GM23338 (cell line): ENCODE results near the gene FGF19.

Experiments used
- CREB1 ChIP-seq: fragments of 250-450 bp; sonication (Bioruptor Pico); IDR thresholded peaks from 2 replicates; pipeline ENCODE4 v1.5.0; 2020; ENCODE audit warnings: low read depth, mild to moderate bottlenecking, moderate library complexity
- EZH2 ChIP-seq: fragments of 200-600 bp; sonication (generic); IDR thresholded peaks from one replicate; pipeline ENCODE4 v1.8.0; 2017; ENCODE audit warnings: antibody characterized with exemption, mild to moderate bottlenecking, low read depth; ENCODE audit not compliant: unreplicated experiment
- EZH2phosphoT487 ChIP-seq: fragments of 200-600 bp; sonication (generic); IDR thresholded peaks from one replicate; pipeline ENCODE4 v1.8.1; 2018; ENCODE audit warnings: antibody characterized with exemption; ENCODE audit not compliant: unreplicated experiment
- JUNB ChIP-seq: IDR thresholded peaks from one replicate; pipeline ENCODE4 v1.6.1; 2016; ENCODE audit warnings: antibody characterized with exemption; ENCODE audit not compliant: unreplicated experiment
- POLR2AphosphoS5 ChIP-seq: IDR thresholded peaks from 2 replicates; pipeline ENCODE4 v1.6.1; 2016; ENCODE audit warnings: antibody characterized with exemption, low read depth
- ZNF331 ChIP-seq: fragments of 250-450 bp; sonication (Bioruptor Pico); IDR thresholded peaks from 2 replicates; pipeline ENCODE4 v1.5.0; 2020; ENCODE audit warnings: low read depth, mild to moderate bottlenecking, moderate library complexity
- TF ChIP-seq, protein P1 (sequence below), 2 experiments: fragments of 200-600 bp in 1 of 2; sonication (generic) in 1 of 2; conservative IDR thresholded peaks; 2 replicates each; pipeline versions ENCODE4 v1.5.1 to v1.6.1; 2016 to 2017; ENCODE audit warnings: antibody characterized with exemption in 2 of 2, low read depth in 2 of 2, mild to moderate bottlenecking in 2 of 2, moderate library complexity in 1 of 2
- TF ChIP-seq, protein P2 (sequence below): IDR thresholded peaks from one replicate; pipeline ENCODE4 v1.6.1; 2018; ENCODE audit warnings: antibody characterized with exemption; ENCODE audit not compliant: unreplicated experiment
- TF ChIP-seq, protein P3 (sequence below): IDR thresholded peaks from 2 replicates; pipeline ENCODE4 v1.6.1; 2016; ENCODE audit warnings: antibody characterized with exemption

DNA sequence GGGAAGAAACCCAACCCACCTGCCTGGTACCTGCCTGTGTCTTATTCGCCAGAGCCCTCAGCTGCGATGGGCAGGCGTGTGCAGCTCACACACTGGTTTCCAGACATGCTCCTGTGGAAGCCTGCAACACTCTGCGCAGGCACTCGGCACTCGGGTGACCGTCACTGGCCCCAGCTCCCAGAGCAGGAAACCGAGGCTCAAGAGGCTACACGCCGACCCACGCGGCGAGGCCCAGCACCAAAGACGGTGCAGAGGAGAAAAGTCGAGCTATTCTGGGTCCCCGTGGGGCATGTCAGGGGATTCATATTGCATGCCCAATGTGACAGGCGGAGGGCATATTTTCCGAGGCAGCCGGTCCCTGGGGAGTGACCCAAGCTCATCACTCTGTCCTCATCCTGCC, 11.6 kb upstream of the FGF19 start:
- TF ChIP-seq ZNF331 (no peak), CREB1 (CRISPR knock-in tag) (no peak), POLR2AphosphoS5 (no peak), EZH2 (no peak), JUNB (no peak), EZH2phosphoT487 (no peak)
- TF ChIP-seq, protein P1, sequence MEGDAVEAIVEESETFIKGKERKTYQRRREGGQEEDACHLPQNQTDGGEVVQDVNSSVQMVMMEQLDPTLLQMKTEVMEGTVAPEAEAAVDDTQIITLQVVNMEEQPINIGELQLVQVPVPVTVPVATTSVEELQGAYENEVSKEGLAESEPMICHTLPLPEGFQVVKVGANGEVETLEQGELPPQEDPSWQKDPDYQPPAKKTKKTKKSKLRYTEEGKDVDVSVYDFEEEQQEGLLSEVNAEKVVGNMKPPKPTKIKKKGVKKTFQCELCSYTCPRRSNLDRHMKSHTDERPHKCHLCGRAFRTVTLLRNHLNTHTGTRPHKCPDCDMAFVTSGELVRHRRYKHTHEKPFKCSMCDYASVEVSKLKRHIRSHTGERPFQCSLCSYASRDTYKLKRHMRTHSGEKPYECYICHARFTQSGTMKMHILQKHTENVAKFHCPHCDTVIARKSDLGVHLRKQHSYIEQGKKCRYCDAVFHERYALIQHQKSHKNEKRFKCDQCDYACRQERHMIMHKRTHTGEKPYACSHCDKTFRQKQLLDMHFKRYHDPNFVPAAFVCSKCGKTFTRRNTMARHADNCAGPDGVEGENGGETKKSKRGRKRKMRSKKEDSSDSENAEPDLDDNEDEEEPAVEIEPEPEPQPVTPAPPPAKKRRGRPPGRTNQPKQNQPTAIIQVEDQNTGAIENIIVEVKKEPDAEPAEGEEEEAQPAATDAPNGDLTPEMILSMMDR (conservative IDR thresholded peaks at IDR 0.05; ENCODE audit: low read depth in 2 of 2) = no peak
- TF ChIP-seq, protein P2, sequence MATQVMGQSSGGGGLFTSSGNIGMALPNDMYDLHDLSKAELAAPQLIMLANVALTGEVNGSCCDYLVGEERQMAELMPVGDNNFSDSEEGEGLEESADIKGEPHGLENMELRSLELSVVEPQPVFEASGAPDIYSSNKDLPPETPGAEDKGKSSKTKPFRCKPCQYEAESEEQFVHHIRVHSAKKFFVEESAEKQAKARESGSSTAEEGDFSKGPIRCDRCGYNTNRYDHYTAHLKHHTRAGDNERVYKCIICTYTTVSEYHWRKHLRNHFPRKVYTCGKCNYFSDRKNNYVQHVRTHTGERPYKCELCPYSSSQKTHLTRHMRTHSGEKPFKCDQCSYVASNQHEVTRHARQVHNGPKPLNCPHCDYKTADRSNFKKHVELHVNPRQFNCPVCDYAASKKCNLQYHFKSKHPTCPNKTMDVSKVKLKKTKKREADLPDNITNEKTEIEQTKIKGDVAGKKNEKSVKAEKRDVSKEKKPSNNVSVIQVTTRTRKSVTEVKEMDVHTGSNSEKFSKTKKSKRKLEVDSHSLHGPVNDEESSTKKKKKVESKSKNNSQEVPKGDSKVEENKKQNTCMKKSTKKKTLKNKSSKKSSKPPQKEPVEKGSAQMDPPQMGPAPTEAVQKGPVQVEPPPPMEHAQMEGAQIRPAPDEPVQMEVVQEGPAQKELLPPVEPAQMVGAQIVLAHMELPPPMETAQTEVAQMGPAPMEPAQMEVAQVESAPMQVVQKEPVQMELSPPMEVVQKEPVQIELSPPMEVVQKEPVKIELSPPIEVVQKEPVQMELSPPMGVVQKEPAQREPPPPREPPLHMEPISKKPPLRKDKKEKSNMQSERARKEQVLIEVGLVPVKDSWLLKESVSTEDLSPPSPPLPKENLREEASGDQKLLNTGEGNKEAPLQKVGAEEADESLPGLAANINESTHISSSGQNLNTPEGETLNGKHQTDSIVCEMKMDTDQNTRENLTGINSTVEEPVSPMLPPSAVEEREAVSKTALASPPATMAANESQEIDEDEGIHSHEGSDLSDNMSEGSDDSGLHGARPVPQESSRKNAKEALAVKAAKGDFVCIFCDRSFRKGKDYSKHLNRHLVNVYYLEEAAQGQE = no peak
- TF ChIP-seq, protein P3, sequence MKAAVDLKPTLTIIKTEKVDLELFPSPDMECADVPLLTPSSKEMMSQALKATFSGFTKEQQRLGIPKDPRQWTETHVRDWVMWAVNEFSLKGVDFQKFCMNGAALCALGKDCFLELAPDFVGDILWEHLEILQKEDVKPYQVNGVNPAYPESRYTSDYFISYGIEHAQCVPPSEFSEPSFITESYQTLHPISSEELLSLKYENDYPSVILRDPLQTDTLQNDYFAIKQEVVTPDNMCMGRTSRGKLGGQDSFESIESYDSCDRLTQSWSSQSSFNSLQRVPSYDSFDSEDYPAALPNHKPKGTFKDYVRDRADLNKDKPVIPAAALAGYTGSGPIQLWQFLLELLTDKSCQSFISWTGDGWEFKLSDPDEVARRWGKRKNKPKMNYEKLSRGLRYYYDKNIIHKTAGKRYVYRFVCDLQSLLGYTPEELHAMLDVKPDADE = no peak
